SK-N-SH (cell line): ENCODE data around the gene MED14. TPM values are rescaled to one million over a fixed set of nuclear protein-coding genes. Genes with fewer than 3 reads are reported as not detected.

Experiments used
- CTCF ChIA-PET: fragments of 300-600, 350-600 bp; formaldehyde crosslinking; extraction: SDS; loops from one replicate; lab custom pipeline; 2021; lab: Yijun Ruan, JAX
- POLR2A ChIA-PET: fragments of 350-600 bp; sonication (Branson Sonifier 250); formaldehyde crosslinking; extraction: SDS; loops from one replicate; lab custom pipeline; 2020; ENCODE audit warnings: antibody characterized with exemption, inconsistent platforms; lab: Yijun Ruan, JAX
- DNase-seq: peaks from one replicate; pipeline ENCODE4 v3.0.0; 2012
- H2AFZ ChIP-seq: fragments of 200-600 bp; sonication (generic); 2 replicates; pipeline ENCODE4 v1.8.1; 2016; ENCODE audit warnings: antibody characterized with exemption, mild to moderate bottlenecking, low read depth
- H3F3A ChIP-seq: fragments of 200-600 bp; sonication (generic); replicated peaks from 2 replicates; pipeline ENCODE3; 2016; ENCODE audit warnings: antibody characterized with exemption, mild to moderate bottlenecking; ENCODE audit not compliant: insufficient read depth
- H3K27ac ChIP-seq, 2 experiments: fragments of 200-500 bp in 1 of 2; fragments of 200-600 bp in 1 of 2; sonication (Bioruptor generic) in 1 of 2; sonication (generic), shearing (Covaris generic) in 1 of 2; 2 replicates each; pipeline versions ENCODE4 v1.5.1 to v1.6.1; 2014 to 2016; ENCODE audit warnings: low read depth in 2 of 2, inconsistent platforms in 1 of 2, low read length in 1 of 2, mild to moderate bottlenecking in 1 of 2, mixed read lengths in 1 of 2
- H3K27me3 ChIP-seq: fragments of 200-600 bp; sonication (generic), shearing (Covaris generic); 2 replicates; pipeline ENCODE4 v1.6.1; 2016; ENCODE audit warnings: mixed run types; ENCODE audit not compliant: insufficient read depth
- H3K36me3 ChIP-seq, 2 experiments: fragments of 200-500 bp in 1 of 2; fragments of 200-600 bp in 1 of 2; sonication (Bioruptor generic) in 1 of 2; sonication (generic) in 1 of 2; replicated peaks in 1 of 2; 2 replicates each; pipeline versions ENCODE3 to v1.5.1; 2014 to 2016; ENCODE audit warnings: low read length in 1 of 2, mild to moderate bottlenecking in 1 of 2; ENCODE audit not compliant: insufficient read depth in 2 of 2, control insufficient read depth in 1 of 2
- H3K4me1 ChIP-seq, 2 experiments: fragments of 200-500 bp in 1 of 2; fragments of 200-600 bp in 1 of 2; sonication (Bioruptor generic) in 1 of 2; sonication (generic), shearing (Covaris generic) in 1 of 2; 2 replicates each; pipeline versions ENCODE4 v1.5.1 to v1.6.1; 2014 to 2016; ENCODE audit warnings: low read depth in 1 of 2, low read length in 1 of 2, mixed run types in 1 of 2; ENCODE audit not compliant: insufficient read depth in 2 of 2, control insufficient read depth in 1 of 2
- H3K4me2 ChIP-seq: fragments of 200-600 bp; sonication (generic), shearing (Covaris generic); 2 replicates; pipeline ENCODE4 v1.6.1; 2017; ENCODE audit warnings: mixed run types
- H3K4me3 ChIP-seq, 2 experiments: fragments of 200-500 bp in 1 of 2; fragments of 200-600 bp in 1 of 2; sonication (Bioruptor generic) in 1 of 2; sonication (generic), shearing (Covaris generic) in 1 of 2; 2 replicates each; pipeline versions ENCODE4 v1.5.1 to v1.8.1; 2014 to 2016; ENCODE audit warnings: low read depth in 2 of 2, inconsistent platforms in 1 of 2, low read length in 1 of 2, mild to moderate bottlenecking in 1 of 2, mixed read lengths in 1 of 2, moderate library complexity in 1 of 2
- H3K79me2 ChIP-seq: fragments of 200-600 bp; sonication (generic); 2 replicates; pipeline ENCODE4 v1.8.1; 2017; ENCODE audit warnings: mild to moderate bottlenecking; ENCODE audit not compliant: insufficient read depth
- H3K9ac ChIP-seq: fragments of 200-600 bp; sonication (generic); 2 replicates; pipeline ENCODE4 v1.6.1; 2017; ENCODE audit warnings: mixed run types
- H3K9me2 ChIP-seq: fragments of 200-600 bp; sonication (generic); 2 replicates; pipeline ENCODE4 v1.6.1; 2017; ENCODE audit warnings: mixed run types
- H3K9me3 ChIP-seq: fragments of 200-600 bp; sonication (generic); 2 replicates; pipeline ENCODE4 v1.6.1; 2017; ENCODE audit warnings: mixed run types, mild to moderate bottlenecking, moderate library complexity
- H4K20me1 ChIP-seq: fragments of 200-600 bp; sonication (generic); 2 replicates; pipeline ENCODE4 v1.6.1; 2017; ENCODE audit warnings: mild to moderate bottlenecking, mixed run types; ENCODE audit not compliant: insufficient read depth
- CHD2 ChIP-seq: fragments of 150-350 bp; IDR thresholded peaks from 2 replicates; pipeline ENCODE4 v1.6.1; 2018; ENCODE audit warnings: low read length; ENCODE audit not compliant: partially characterized antibody
- EZH2phosphoT487 ChIP-seq: fragments of 200-600 bp; sonication (generic); IDR thresholded peaks from 2 replicates; pipeline ENCODE4 v1.6.1; 2017; ENCODE audit warnings: low read depth, mixed run types, mild to moderate bottlenecking, antibody characterized with exemption, moderate library complexity, borderline replicate concordance
- FOSL2 ChIP-seq: IDR thresholded peaks from 2 replicates; pipeline ENCODE4 v1.4.0; 2012; ENCODE audit warnings: low read depth, mild to moderate bottlenecking, moderate library complexity, borderline replicate concordance
- FOXM1 ChIP-seq: IDR thresholded peaks from 2 replicates; pipeline ENCODE4 v1.4.0; 2012; ENCODE audit warnings: low read depth, mild to moderate bottlenecking
- MAX ChIP-seq: IDR thresholded peaks from 2 replicates; pipeline ENCODE4 v1.4.0; 2012; ENCODE audit warnings: low read depth
- MEF2A ChIP-seq: IDR thresholded peaks from 2 replicates; pipeline ENCODE4 v1.4.0; 2012; ENCODE audit warnings: low read depth, borderline replicate concordance
- POLR2AphosphoS5 ChIP-seq: IDR thresholded peaks from 2 replicates; pipeline ENCODE4 v1.6.1; 2012; ENCODE audit warnings: low read depth, low read length
- RXRA ChIP-seq: IDR thresholded peaks from 2 replicates; pipeline ENCODE4 v1.4.0; 2012; ENCODE audit warnings: low read depth, mild to moderate bottlenecking, borderline replicate concordance
- SIN3A ChIP-seq: IDR thresholded peaks from 2 replicates; pipeline ENCODE4 v1.6.1; 2012; ENCODE audit warnings: low read depth, mild to moderate bottlenecking, low read length, moderate library complexity, borderline replicate concordance
- TAF1 ChIP-seq: IDR thresholded peaks from 2 replicates; pipeline ENCODE4 v1.6.1; 2012; ENCODE audit warnings: low read depth, mild to moderate bottlenecking, low read length, moderate library complexity, borderline replicate concordance
- USF1 ChIP-seq: IDR thresholded peaks from 2 replicates; pipeline ENCODE4 v1.4.0; 2012; ENCODE audit warnings: low read depth, borderline replicate concordance
- WGBS: methylation state at CpG from one replicate; pipeline ENCODE4 v1.1.6; 2017; ENCODE audit warnings: low lambda C conversion rate; 5-methylcytosine and 5-hydroxymethylcytosine counted together
- polyA plus RNA-seq, 3 experiments: library from polyadenylated mRNA; depleted of rRNA; stranded (reverse); fragments of >200 nt; gene quantifications; 2 replicates each; pipeline ENCODE4 v1.2.3, GENCODE V29; 2012
- TF ChIP-seq, protein P1 (sequence below): fragments of 150-350 bp; IDR thresholded peaks from 2 replicates; pipeline ENCODE4 v1.6.1; 2016; ENCODE audit warnings: mild to moderate bottlenecking, low read depth, low read length

MED14 gene
- polyA plus RNA-seq, 1 of the 3 experiments (the other 2 are of a cell fraction), result 24.5 TPM

GRCh38 chrX:40622479-40623138, 112.7 kb downstream of the MED14 start:
- no peaks in the 10 kb centered on the region for H3K79me2 ChIP-seq
- CTCF ChIA-PET, result no interaction called here
- WGBS, result 54% methylated on average over 12 of the region's 18 CpGs
- DNase-seq, result no peak
- no peak overlapping the region for H3K4me3 ChIP-seq
- no peaks in the 10 kb centered on the region for H3K9me2 ChIP-seq
- no peak overlapping the region for H3K27ac ChIP-seq
- no peaks in the 10 kb centered on the region for H3K9me3 ChIP-seq
- no peaks in the 10 kb centered on the region for H3K4me1 ChIP-seq
- no peak overlapping the region for H2AFZ ChIP-seq
- peaks cover 3% of the 10 kb centered on the region; the same call in 1 of the 2 replicates for H3K27me3 ChIP-seq
- POLR2A ChIA-PET, result no interaction called here
- no peaks in the 10 kb centered on the region for H3F3A ChIP-seq
- H3K4me2 ChIP-seq, result no peak overlapping the region
- TF ChIP-seq CHD2, result no peak
- TF ChIP-seq, all 33 proteins: peak for 0
- Histone ChIP-seq H4K20me1 (no peaks in the 10 kb centered on the region), H3K9ac (no peak overlapping the region), H3K36me3 (peaks cover 4 to 5% of the 10 kb centered on the region in 2 experiments)

GRCh38 chrX:40617566-40617965, 117.8 kb downstream of the MED14 start:
- H2AFZ ChIP-seq, result no peak overlapping the region
- peaks cover 10% of the 10 kb centered on the region for H3F3A ChIP-seq
- no peak overlapping the region for H3K27ac ChIP-seq
- no peaks in the 10 kb centered on the region for H3K9me3 ChIP-seq
- no peaks in the 10 kb centered on the region for H3K36me3 ChIP-seq
- no peaks in the 10 kb centered on the region for H3K9me2 ChIP-seq
- 66% methylated on average over 7 of the region's 7 CpGs for WGBS
- no peak for TF ChIP-seq MAX
- no peak for TF ChIP-seq FOSL2
- TF ChIP-seq FOXM1, result no peak
- TF ChIP-seq, protein P1, sequence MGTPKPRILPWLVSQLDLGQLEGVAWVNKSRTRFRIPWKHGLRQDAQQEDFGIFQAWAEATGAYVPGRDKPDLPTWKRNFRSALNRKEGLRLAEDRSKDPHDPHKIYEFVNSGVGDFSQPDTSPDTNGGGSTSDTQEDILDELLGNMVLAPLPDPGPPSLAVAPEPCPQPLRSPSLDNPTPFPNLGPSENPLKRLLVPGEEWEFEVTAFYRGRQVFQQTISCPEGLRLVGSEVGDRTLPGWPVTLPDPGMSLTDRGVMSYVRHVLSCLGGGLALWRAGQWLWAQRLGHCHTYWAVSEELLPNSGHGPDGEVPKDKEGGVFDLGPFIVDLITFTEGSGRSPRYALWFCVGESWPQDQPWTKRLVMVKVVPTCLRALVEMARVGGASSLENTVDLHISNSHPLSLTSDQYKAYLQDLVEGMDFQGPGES, result no peak
- no peak for TF ChIP-seq CHD2
- no peak for TF ChIP-seq RXRA
- no peak for TF ChIP-seq POLR2AphosphoS5
- no peak for TF ChIP-seq TAF1
- no peak for TF ChIP-seq USF1
- no peak for TF ChIP-seq MEF2A
- TF ChIP-seq EZH2phosphoT487, result no peak
- no peak for TF ChIP-seq SIN3A
- H4K20me1 ChIP-seq, result no peaks in the 10 kb centered on the region
- peaks cover 3% of the 10 kb centered on the region; the same call in 1 of the 2 replicates for H3K27me3 ChIP-seq
- ChIA-PET CTCF (interaction anchor here (1.0 to 2.2 kb wide), 3 partner anchors 34 to 636 kb away, joined by 3 to 6 read pairs (median 5); no protein-coding TSS in a partner anchor), POLR2A (no interaction called here)
- no peaks in the 10 kb centered on the region for H3K4me1 ChIP-seq
- H3K9ac ChIP-seq, result no peak overlapping the region
- no peak for DNase-seq
- H3K4me2 ChIP-seq, result no peak overlapping the region
- no peak overlapping the region for H3K4me3 ChIP-seq
- no peaks in the 10 kb centered on the region for H3K79me2 ChIP-seq
